AG09309 (cell line): Measurements from ENCODE around the gene CALN1.

Experiments
- DNase-seq: peaks from one replicate; pipeline ENCODE4 v3.0.0-alpha.2; 2010; ENCODE audit warnings: low read depth
- H3K4me3 ChIP-seq: 2 replicates; pipeline ENCODE4 v1.5.1; 2011; ENCODE audit warnings: mild to moderate bottlenecking, low read depth, low read length, moderate library complexity; ENCODE audit not compliant: control insufficient read depth
- TF ChIP-seq, protein P1 (sequence below): IDR thresholded peaks from 2 replicates; pipeline ENCODE4 v1.5.1; 2011; ENCODE audit warnings: mild to moderate bottlenecking, low read depth, low read length, inconsistent platforms; ENCODE audit not compliant: insufficient read depth, control insufficient read depth; ENCODE audit errors: missing control alignments

Gene CALN1

DNA sequence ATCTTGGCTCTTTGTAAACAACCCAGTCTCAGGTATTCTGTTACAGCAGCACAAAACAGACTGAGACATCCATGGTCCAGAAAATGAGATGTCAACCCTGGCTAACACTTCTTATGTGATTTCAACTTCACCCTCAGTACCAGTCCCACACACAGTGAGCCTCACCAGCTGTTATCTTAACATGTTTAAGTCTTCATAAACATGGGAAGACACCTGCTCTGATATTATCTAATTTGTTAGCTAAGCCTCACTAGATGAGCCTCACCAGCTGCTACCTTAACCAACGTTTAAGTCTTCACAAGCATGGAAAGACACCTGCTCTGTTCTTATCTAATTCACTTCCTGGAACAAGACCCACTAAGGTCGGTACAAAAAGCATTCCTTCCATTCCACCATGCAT is 130.8 kb downstream of the CALN1 start:
- DNase-seq: no peak
- H3K4me3 ChIP-seq: no peak overlapping the region
- TF ChIP-seq, protein P1, sequence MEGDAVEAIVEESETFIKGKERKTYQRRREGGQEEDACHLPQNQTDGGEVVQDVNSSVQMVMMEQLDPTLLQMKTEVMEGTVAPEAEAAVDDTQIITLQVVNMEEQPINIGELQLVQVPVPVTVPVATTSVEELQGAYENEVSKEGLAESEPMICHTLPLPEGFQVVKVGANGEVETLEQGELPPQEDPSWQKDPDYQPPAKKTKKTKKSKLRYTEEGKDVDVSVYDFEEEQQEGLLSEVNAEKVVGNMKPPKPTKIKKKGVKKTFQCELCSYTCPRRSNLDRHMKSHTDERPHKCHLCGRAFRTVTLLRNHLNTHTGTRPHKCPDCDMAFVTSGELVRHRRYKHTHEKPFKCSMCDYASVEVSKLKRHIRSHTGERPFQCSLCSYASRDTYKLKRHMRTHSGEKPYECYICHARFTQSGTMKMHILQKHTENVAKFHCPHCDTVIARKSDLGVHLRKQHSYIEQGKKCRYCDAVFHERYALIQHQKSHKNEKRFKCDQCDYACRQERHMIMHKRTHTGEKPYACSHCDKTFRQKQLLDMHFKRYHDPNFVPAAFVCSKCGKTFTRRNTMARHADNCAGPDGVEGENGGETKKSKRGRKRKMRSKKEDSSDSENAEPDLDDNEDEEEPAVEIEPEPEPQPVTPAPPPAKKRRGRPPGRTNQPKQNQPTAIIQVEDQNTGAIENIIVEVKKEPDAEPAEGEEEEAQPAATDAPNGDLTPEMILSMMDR: no peak

DNA sequence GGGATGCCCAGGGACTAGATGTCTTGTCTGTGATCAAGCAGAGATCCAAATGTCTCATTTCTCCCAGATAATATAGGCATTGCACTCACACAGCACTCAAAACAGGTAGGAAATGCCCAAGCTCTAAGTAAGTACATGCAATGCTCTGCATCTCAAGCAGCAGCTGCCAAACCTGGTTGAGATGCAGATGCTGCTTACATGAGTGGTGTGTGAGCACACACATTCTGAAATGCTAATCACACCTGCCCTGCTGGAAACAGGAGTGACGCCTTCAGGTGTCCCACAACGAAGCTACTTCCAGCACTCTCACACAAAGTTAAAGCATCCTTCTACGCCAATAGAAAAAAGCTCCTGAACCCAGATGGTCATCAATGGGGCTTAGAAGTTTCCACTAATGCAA is 132.9 kb downstream of the CALN1 start:
- TF ChIP-seq, protein P1: no peak
- DNase-seq: no peak
- H3K4me3 ChIP-seq: no peak overlapping the region

DNA sequence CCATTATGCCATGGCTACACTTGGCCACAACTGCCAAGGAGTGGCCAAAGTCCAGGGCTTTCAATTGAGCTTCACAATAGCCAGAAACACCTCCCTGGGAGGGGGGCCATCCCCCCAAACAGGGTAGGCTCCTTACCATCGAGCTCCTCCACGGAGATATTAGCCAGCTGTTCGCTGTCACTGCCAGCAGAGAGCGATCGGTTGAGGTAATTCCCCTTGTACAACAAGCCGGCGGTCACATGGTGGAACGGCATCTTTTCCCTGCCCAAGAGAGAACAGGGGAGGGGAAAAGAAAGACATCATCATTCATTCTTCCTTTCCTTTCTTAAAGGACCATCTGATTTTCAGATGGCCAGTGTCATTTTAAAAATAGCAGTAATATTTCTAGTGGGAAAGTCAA is 133.6 kb downstream of the CALN1 start:
- no peak for DNase-seq
- H3K4me3 ChIP-seq: no peak overlapping the region
- TF ChIP-seq, protein P1: no peak

DNA sequence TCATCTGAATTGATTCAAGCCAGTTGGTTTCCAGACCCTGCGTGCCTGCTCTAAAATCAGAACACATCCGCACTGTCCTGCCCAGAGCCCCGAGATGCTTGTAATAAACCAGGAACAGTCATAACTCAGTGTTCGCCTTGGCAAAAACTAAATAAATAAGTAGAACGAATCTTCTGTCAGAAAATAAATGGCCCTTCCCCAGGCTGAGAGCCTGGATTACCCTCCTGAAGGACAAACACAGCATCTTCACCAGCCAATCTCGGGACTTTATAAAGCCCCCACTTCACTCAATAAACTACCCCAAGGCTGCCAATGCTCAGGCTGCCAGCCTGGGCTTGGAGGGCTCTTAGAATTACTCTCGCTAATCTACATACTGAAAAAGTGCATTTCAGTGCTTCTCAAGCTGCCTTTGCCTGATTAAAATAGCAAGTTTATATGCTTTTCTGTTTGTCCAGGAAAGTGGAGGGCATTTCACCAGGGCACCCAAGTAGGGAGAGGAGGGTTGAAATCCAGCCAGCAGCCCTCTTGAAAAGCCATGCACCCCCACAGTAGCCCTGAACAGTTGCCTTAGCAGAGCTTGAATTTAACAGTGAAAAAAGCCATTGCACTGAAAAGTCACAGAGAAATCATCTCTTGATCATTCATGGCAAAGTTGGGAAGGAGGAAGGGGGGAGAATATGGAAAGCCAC is 136.6 kb downstream of the CALN1 start:
- no peak for DNase-seq
- H3K4me3 ChIP-seq: no peak overlapping the region
- TF ChIP-seq, protein P1: no peak

DNA sequence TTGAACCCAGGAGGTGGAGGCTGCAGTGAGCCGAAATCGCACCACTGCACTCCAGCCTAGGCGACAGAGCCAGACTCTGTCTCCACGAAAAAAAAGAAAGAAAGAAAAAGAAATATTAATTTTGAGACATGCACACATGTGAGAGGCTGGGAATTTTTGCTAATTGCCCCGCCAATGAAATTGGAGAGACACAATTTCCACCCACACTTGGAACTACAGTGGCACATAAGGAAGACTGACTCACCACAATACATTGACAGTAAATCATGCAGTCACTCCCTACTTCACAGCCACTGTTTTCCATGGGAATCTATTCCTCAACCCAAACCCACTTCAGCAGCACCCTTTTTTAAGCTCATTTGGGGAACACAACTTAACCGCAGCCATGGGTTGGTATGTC is 139.7 kb downstream of the CALN1 start:
- DNase-seq: no peak
- TF ChIP-seq, protein P1: no peak
- H3K4me3 ChIP-seq: no peak overlapping the region

DNA sequence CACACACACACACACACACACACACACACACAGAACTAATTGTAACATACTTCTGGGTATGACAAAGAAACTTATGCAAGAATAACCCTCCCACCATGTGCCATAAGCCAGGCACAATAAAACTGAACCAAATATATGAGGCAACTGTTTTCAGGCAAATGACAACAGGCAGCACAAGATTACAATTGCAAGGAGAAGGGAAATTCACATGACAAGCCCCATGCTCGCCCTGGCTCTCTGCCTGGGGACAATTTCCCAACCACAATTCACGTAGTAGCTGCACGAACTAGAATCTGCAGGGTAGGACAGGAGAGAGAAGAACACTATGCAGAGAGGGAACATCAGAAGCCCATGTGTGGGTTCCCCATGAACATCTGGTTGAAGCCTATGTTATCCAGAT is 143.3 kb downstream of the CALN1 start:
- TF ChIP-seq, protein P1: no peak
- no peak for DNase-seq
- no peak overlapping the region for H3K4me3 ChIP-seq

DNA sequence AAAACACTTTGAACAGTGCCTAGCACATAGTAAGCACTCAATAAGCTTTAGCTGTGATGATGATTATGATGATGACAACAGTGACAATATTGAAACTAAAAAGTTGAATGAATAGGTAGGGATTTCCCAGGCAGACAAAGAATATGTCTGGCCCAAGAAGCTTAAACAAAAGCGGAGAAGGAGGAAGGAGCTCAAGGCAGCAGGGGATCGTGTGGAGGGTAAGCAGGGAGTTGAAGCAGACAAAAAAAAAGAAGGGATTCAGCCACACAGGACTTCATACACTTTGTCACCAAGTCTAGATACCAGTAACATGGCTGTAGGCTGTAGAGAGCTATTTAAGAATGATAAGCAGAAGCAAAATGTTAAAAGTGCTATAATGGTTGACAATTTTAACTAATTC is 144.0 kb downstream of the CALN1 start:
- H3K4me3 ChIP-seq: no peak overlapping the region
- DNase-seq: no peak
- TF ChIP-seq, protein P1: no peak
